Measurements from ENCODE around the gene TECPR2. TPM values are rescaled to one million over a fixed set of nuclear protein-coding genes. Genes with fewer than 3 reads are reported as not detected.

Gene TECPR2
- total and polyA plus RNA-seq, 10 of the 15 experiments (the other 5 are each of a cell fraction or from before 2014, with no cell fraction given) = 0.15 to 10.0 (median 3.0) TPM

- ChIA-PET POLR2A (interaction anchor here (1.0 kb wide), 1 partner anchor 15 kb away, joined by 4 read pairs; no protein-coding TSS in a partner anchor), RAD21 (ENCODE audit: unreplicated experiment) (no interaction called here)
- no TSS peak for BruUV-seq (replicated peaks)
- TF ChIP-seq PRDM15 (CRISPR knock-in tag; IDR thresholded peaks at IDR 0.05) (no peak), MLLT1 (IDR thresholded peaks at IDR 0.05) (no peak), PAX8 (IDR thresholded peaks at IDR 0.05) (no peak), BRCA1 (IDR thresholded peaks at IDR 0.05; ENCODE audit: low read depth, low read length) (no peak), CTCF (IDR thresholded peaks at IDR 0.05 in 2 of 3, conservative IDR thresholded peaks at IDR 0.05 in 1 of 3; ENCODE audit: control insufficient read depth in 2 of 3, extremely low read depth in 1 of 3, insufficient read depth in 1 of 3, low read depth in 3 of 3, low read length in 3 of 3) (no peak), NFYB (IDR thresholded peaks at IDR 0.05; ENCODE audit: insufficient read depth, low read depth, low read length) (no peak), ZNF217 (IDR thresholded peaks at IDR 0.05) (no peak), RAD21 (IDR thresholded peaks at IDR 0.05; ENCODE audit: insufficient read depth, low read depth, low read length) (no peak), NRF1 (conservative IDR thresholded peaks at IDR 0.05; ENCODE audit: low read depth, low read length) (no peak), SMC3 (IDR thresholded peaks at IDR 0.05; ENCODE audit: borderline replicate concordance, low read length) (no peak), POU2F2 (IDR thresholded peaks at IDR 0.05; ENCODE audit: borderline replicate concordance, low read depth, low read length) (no peak), RUNX3 (IDR thresholded peaks at IDR 0.05; ENCODE audit: low read length) (no peak), NR2F1 (conservative IDR thresholded peaks at IDR 0.05) (no peak), MYC (IDR thresholded peaks at IDR 0.05; ENCODE audit: insufficient read depth, insufficient read length, insufficient replicate concordance, low read length, severe bottlenecking) (no peak), GABPA (IDR thresholded peaks at IDR 0.05; ENCODE audit: low read depth) (no peak)
Measured at GRCh38 chr14:102333795-102334705, 28.7 kb upstream of the TECPR2 start.

More at GRCh38 chr14:102333795-102334705, 28.7 kb upstream of the TECPR2 start:
- 98% methylated on average over 13 of the region's 13 CpGs for WGBS (ENCODE audit: insufficient coverage, insufficient replicate concordance, low lambda C conversion rate, missing lambda C conversion rate)
- ChIA-PET SMC1A (ENCODE audit: uncharacterized antibody, unreplicated experiment) (no interaction called here), CTCF (interaction anchor here (0.6 to 0.8 kb wide), 2 partner anchors 16 to 240 kb away, joined by 3 read pairs; no protein-coding TSS in a partner anchor)
- Histone ChIP-seq H3K4me1 (ENCODE audit: control insufficient read depth, insufficient read depth, low read length) (no peaks in the 10 kb centered on the region), H3K9me3 (replicated peaks; ENCODE audit: control insufficient read depth, insufficient read depth, low read length) (no peaks in the 10 kb centered on the region), H3K36me3 (ENCODE audit: control insufficient read depth in 2 of 2, insufficient read depth in 2 of 2, low read length in 1 of 2) (no peaks in the 10 kb centered on the region; a peak in 2 of 4 replicates), H3K27me3 (replicated peaks in 1 of 2; ENCODE audit: control insufficient read depth in 2 of 2, insufficient read depth in 2 of 2, low read length in 1 of 2) (no peaks in the 10 kb centered on the region), H3K4me2 (ENCODE audit: control insufficient read depth, insufficient read depth) (no peak overlapping the region), H4K20me1 (ENCODE audit: control insufficient read depth, insufficient read depth) (no peaks in the 10 kb centered on the region), H3K79me2 (ENCODE audit: control insufficient read depth, insufficient read depth, low read length) (no peaks in the 10 kb centered on the region), H2AFZ (ENCODE audit: control insufficient read depth, low read depth, low read length) (no peak overlapping the region), H3K9ac (ENCODE audit: control insufficient read depth, insufficient read depth, low read length) (no peak overlapping the region), H3K27ac (ENCODE audit: control insufficient read depth, insufficient read depth) (no peak overlapping the region), H3K4me3 (no peak overlapping the region)
- in situ Hi-C loops (cut with MboI) (no loop called here), intact Hi-C loops (cut with micrococcal nuclease; ENCODE audit: unreplicated experiment) (no loop called here)
- ATAC-seq (no peak), DNase-seq (ENCODE audit: low read depth, low spot score) (no peak), FAIRE-seq (no peak)

All from GM12878 (cell line).